ENCODE measurements around the gene WDR62. TPM values are rescaled to one million over a fixed set of nuclear protein-coding genes. Genes with fewer than 3 reads are reported as not detected.

The WDR62 gene
- total and polyA plus RNA-seq, 10 of the 15 experiments (the other 5 are each of a cell fraction or from before 2014, with no cell fraction given) = 0.08 to 20.6 (median 10.9) TPM

DNA sequence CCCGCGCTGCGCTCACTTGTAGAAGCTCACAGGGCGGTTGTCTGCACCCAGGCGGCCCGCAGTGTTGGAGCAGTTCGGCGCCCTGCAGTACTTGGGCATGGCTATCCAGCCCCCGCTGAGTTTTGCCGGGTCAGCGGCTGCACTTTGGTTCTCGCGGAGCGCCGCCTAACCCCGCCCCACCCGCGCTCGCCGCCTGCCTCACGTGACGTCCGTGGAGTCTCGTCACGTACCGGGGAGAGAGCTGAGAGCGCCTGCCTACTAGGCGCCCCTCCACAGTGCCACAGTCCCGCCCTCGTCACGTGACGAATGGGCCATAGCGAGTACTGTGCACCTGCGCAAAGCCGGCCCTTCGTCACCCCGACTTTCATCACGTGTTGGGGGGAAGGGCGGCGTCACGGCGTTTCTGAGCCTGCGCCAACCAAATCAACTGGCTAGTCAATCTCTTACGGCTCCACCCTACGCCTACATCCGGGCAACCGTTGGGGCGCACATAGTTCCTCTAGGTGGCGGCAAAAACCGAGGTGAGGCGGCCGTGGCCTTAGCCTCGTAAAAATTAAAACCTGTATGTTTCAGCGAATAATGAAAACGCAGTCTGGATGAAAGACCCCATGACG, 471 bp upstream of the WDR62 start, which contains the start of gene THAP8 (continued):
- peak; percentile 99 to 100 for TF ChIP-seq BHLHE40 (IDR thresholded peaks at IDR 0.05; ENCODE audit: borderline replicate concordance in 1 of 2, low read depth in 2 of 2, low read length in 1 of 2)
- TF ChIP-seq RUNX3 (IDR thresholded peaks at IDR 0.05; ENCODE audit: low read length) = no peak
- TF ChIP-seq, protein P1, sequence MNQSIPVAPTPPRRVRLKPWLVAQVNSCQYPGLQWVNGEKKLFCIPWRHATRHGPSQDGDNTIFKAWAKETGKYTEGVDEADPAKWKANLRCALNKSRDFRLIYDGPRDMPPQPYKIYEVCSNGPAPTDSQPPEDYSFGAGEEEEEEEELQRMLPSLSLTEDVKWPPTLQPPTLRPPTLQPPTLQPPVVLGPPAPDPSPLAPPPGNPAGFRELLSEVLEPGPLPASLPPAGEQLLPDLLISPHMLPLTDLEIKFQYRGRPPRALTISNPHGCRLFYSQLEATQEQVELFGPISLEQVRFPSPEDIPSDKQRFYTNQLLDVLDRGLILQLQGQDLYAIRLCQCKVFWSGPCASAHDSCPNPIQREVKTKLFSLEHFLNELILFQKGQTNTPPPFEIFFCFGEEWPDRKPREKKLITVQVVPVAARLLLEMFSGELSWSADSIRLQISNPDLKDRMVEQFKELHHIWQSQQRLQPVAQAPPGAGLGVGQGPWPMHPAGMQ (IDR thresholded peaks at IDR 0.05; ENCODE audit: borderline replicate concordance) = no peak
- 0 out of 2 replicates have a peak, but pooled peaks have one; percentile 45 for TF ChIP-seq PAX5 (IDR thresholded peaks at IDR 0.05; ENCODE audit: borderline replicate concordance, low read depth, low read length)
- TF ChIP-seq NFYA (IDR thresholded peaks at IDR 0.05; ENCODE audit: borderline replicate concordance, low read depth, low read length) = no peak
- TF ChIP-seq HDAC2 (IDR thresholded peaks at IDR 0.05) = no peak
- peak in 1 of 2 experiments; percentile 4; a peak in 1 of 3 replicates for TF ChIP-seq EGR1 (IDR thresholded peaks at IDR 0.05; ENCODE audit: borderline replicate concordance in 1 of 2, low read depth in 2 of 2, low read length in 2 of 2)
- peak; percentile 23; the same call in 1 of the 2 replicates for TF ChIP-seq YY1 (IDR thresholded peaks at IDR 0.05; ENCODE audit: low read depth, low read length)
- TF ChIP-seq ZNF207 (IDR thresholded peaks at IDR 0.05; ENCODE audit: borderline replicate concordance) = no peak
- no peak for TF ChIP-seq NR2C2 (IDR thresholded peaks at IDR 0.05; ENCODE audit: borderline replicate concordance, control insufficient read depth, insufficient read length, low read depth)
- TF ChIP-seq FOS (IDR thresholded peaks at IDR 0.05; ENCODE audit: borderline replicate concordance, extremely low read depth, insufficient read length) = no peak
- TF ChIP-seq BCL11A (IDR thresholded peaks at IDR 0.05; ENCODE audit: low read depth, low read length) = no peak
- TF ChIP-seq IKZF2 (IDR thresholded peaks at IDR 0.05) = no peak
- TF ChIP-seq POLR2AphosphoS5 (IDR thresholded peaks at IDR 0.05; ENCODE audit: low read length) = peak; percentile 87
- TF ChIP-seq SREBF1 (IDR thresholded peaks at IDR 0.05; ENCODE audit: low read length) = 0 out of 2 replicates have a peak, but pooled peaks have one; percentile 51
- no peak for TF ChIP-seq ESRRA (IDR thresholded peaks at IDR 0.05; ENCODE audit: low read length)
- no peak for TF ChIP-seq LARP7 (IDR thresholded peaks at IDR 0.05)
- TF ChIP-seq, protein P2, sequence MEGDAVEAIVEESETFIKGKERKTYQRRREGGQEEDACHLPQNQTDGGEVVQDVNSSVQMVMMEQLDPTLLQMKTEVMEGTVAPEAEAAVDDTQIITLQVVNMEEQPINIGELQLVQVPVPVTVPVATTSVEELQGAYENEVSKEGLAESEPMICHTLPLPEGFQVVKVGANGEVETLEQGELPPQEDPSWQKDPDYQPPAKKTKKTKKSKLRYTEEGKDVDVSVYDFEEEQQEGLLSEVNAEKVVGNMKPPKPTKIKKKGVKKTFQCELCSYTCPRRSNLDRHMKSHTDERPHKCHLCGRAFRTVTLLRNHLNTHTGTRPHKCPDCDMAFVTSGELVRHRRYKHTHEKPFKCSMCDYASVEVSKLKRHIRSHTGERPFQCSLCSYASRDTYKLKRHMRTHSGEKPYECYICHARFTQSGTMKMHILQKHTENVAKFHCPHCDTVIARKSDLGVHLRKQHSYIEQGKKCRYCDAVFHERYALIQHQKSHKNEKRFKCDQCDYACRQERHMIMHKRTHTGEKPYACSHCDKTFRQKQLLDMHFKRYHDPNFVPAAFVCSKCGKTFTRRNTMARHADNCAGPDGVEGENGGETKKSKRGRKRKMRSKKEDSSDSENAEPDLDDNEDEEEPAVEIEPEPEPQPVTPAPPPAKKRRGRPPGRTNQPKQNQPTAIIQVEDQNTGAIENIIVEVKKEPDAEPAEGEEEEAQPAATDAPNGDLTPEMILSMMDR (IDR thresholded peaks at IDR 0.05 in 2 of 3, conservative IDR thresholded peaks at IDR 0.05 in 1 of 3; ENCODE audit: control insufficient read depth in 2 of 3, extremely low read depth in 1 of 3, insufficient read depth in 1 of 3, low read depth in 3 of 3, low read length in 3 of 3) = peak; percentile 45 to 51 (median 50); a peak in 5 of 6 replicates
- TF ChIP-seq NRF1 (conservative IDR thresholded peaks at IDR 0.05; ENCODE audit: low read depth, low read length) = peak; percentile 85
- TF ChIP-seq KAT2A (conservative IDR thresholded peaks at IDR 0.05; ENCODE audit: control insufficient read depth, low read depth, low read length) = no peak
- TF ChIP-seq SMAD5 (IDR thresholded peaks at IDR 0.05; ENCODE audit: low read depth) = no peak; the same call in none of the 2 replicates
- TF ChIP-seq ZNF274 (IDR thresholded peaks at IDR 0.05; ENCODE audit: insufficient read depth, insufficient read length) = no peak
- TF ChIP-seq, protein P3, sequence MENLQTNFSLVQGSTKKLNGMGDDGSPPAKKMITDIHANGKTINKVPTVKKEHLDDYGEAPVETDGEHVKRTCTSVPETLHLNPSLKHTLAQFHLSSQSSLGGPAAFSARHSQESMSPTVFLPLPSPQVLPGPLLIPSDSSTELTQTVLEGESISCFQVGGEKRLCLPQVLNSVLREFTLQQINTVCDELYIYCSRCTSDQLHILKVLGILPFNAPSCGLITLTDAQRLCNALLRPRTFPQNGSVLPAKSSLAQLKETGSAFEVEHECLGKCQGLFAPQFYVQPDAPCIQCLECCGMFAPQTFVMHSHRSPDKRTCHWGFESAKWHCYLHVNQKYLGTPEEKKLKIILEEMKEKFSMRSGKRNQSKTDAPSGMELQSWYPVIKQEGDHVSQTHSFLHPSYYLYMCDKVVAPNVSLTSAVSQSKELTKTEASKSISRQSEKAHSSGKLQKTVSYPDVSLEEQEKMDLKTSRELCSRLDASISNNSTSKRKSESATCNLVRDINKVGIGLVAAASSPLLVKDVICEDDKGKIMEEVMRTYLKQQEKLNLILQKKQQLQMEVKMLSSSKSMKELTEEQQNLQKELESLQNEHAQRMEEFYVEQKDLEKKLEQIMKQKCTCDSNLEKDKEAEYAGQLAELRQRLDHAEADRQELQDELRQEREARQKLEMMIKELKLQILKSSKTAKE (IDR thresholded peaks at IDR 0.05; ENCODE audit: low read depth, poor library complexity, severe bottlenecking) = no peak
- no peak for TF ChIP-seq CEBPB (IDR thresholded peaks at IDR 0.05; ENCODE audit: borderline replicate concordance in 1 of 2, low read depth in 2 of 2, low read length in 2 of 2)
- TF ChIP-seq CBX5 (IDR thresholded peaks at IDR 0.05; ENCODE audit: low read depth) = no peak; the same call in 1 of the 2 replicates
- TF ChIP-seq RCOR1 (conservative IDR thresholded peaks at IDR 0.05; ENCODE audit: low read depth, low read length) = no peak
- TF ChIP-seq MEF2A (IDR thresholded peaks at IDR 0.05; ENCODE audit: insufficient read depth, low read depth, low read length) = no peak
